GM12872 (cell line): ENCODE results near the gene C3orf70.

Experiments used
- TF ChIP-seq, protein P1 (sequence below): IDR thresholded peaks from 3 replicates; pipeline ENCODE4 v1.5.1; 2011; ENCODE audit warnings: low read depth, mild to moderate bottlenecking, low read length, moderate library complexity; ENCODE audit not compliant: insufficient read depth

C3orf70 gene, protein sequence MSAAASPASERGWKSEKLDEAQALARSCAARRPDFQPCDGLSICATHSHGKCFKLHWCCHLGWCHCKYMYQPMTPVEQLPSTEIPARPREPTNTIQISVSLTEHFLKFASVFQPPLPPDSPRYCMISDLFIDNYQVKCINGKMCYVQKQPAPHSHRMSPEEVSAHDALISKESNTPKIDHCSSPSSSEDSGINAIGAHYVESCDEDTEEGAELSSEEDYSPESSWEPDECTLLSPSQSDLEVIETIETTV

GRCh38 chr3:185152410-185153170 is at the start of gene C3orf70:
Gene C3orf70, minus strand, starts transcription at chr3:185153060. Its CDS starts 237 bp downstream, at chr3:185152823.
- TF ChIP-seq, protein P1, sequence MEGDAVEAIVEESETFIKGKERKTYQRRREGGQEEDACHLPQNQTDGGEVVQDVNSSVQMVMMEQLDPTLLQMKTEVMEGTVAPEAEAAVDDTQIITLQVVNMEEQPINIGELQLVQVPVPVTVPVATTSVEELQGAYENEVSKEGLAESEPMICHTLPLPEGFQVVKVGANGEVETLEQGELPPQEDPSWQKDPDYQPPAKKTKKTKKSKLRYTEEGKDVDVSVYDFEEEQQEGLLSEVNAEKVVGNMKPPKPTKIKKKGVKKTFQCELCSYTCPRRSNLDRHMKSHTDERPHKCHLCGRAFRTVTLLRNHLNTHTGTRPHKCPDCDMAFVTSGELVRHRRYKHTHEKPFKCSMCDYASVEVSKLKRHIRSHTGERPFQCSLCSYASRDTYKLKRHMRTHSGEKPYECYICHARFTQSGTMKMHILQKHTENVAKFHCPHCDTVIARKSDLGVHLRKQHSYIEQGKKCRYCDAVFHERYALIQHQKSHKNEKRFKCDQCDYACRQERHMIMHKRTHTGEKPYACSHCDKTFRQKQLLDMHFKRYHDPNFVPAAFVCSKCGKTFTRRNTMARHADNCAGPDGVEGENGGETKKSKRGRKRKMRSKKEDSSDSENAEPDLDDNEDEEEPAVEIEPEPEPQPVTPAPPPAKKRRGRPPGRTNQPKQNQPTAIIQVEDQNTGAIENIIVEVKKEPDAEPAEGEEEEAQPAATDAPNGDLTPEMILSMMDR = no peak

DNA sequence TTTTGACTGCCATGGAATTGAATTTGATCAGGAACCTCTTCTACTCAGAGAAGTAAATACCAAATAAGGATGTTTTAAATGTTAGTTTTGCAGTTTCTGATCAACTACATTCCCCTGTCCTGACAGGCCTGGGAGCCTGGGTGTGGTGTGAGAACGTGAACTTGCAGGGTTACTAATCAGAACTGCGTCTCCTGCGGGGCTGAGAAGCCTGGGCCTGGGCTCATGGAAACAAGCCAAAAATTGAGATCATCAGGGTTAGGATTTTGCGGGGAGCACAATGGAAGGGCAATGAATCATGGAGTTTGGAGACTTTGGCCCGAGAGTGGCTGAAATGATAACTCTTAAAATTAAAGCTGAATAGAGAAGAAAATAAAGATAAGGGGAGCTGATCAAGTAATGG is 47.8 kb upstream of the C3orf70 start:
- TF ChIP-seq, protein P1 = no peak

DNA sequence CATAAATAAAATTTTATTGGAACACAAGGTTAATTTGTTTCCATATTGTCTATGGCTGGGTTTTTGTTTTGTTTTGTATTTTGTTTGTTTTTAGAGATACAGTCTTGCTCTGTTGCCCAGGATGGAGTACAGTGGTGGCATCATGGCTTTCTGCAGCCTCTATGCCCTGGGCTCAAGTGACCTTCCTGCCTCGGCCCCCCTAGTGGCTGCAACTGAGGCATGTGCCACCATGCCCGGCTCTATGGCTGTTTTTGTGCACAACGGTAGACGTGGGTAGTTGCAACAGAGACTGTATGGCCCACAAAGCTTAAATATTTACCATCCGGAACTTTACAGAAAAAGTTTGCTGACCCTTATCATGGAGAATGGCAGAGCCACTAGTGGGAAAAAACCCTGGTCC is 46.8 kb upstream of the C3orf70 start:
- TF ChIP-seq, protein P1 = peak; percentile 40; the same call in 1 of the 3 replicates

DNA sequence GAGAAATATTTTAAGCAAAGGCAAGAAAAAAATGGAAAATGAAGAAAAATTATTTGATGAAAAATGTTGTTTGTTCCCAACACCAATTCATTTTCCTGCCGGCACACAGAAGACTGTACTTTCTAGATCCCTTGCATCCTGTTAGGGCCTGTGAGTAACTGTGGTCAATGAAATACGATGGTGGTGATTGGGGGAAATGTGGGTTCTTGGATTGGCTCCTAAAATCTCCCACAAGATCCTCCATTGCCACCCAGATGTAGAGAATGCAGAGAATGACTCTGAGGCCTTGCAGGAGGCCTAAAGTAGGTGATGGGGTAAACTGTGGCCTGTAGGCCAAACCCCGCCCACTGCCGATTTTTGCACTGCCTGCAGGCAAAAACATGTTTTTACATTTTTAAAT is 46.3 kb upstream of the C3orf70 start:
- TF ChIP-seq, protein P1 = no peak

DNA sequence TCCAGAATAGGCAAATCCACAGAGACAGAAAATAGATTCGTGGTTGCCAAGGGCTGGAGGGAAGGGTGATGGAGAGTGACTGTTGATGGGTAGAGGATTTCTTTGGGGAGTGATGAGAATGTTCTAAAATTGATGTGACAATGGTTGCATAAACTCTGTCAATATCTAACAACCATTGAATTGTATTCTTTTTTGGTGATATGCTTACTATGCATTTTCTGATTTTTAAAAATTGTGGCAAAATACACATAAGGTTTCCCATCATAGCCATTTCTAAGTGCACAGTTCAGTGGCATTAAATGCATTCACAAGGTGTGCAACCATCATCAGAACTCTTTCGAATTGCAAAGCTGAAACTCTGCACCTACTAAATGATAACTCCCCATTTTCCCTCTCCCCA is 44.2 kb upstream of the C3orf70 start:
- TF ChIP-seq, protein P1 = no peak

- TF ChIP-seq, protein P1 = no peak
Measured at GRCh38 chr3:185195652-185196051, 42.8 kb upstream of the C3orf70 start.

GRCh38 chr3:185188816-185189215 is 36.0 kb upstream of the C3orf70 start:
- TF ChIP-seq, protein P1 = no peak
